H9 (cell line): Measurements from ENCODE around the gene RLF. TPM values are rescaled to one million over a fixed set of nuclear protein-coding genes. Genes with fewer than 3 reads are reported as not detected.

Experiments
- DNase-seq: peaks from one replicate; pipeline ENCODE4 v3.0.0-alpha.2; 2017
- H2AFZ ChIP-seq: one replicate; pipeline ENCODE4 v1.6.1; 2013; ENCODE audit warnings: mild to moderate bottlenecking, low read length, control low read depth, moderate library complexity
- H2AK5ac ChIP-seq: 2 replicates; pipeline ENCODE4 v1.6.1; 2013; ENCODE audit warnings: low read length, control low read depth, mixed read lengths; ENCODE audit not compliant: insufficient read length
- H2BK120ac ChIP-seq: one replicate; pipeline ENCODE4 v1.6.1; 2013; ENCODE audit warnings: low read depth, mild to moderate bottlenecking, low read length, control low read depth, inconsistent platforms; ENCODE audit not compliant: poor library complexity, severe bottlenecking
- H2BK12ac ChIP-seq: 2 replicates; pipeline ENCODE4 v1.6.1; 2013; ENCODE audit warnings: low read length, control low read depth, mixed read lengths, low read depth; ENCODE audit not compliant: insufficient read length
- H2BK15ac ChIP-seq: 2 replicates; pipeline ENCODE4 v1.6.1; 2013; ENCODE audit warnings: low read depth, low read length, control low read depth
- H2BK20ac ChIP-seq: one replicate; pipeline ENCODE4 v1.6.1; 2013; ENCODE audit warnings: low read depth, mild to moderate bottlenecking, low read length, control low read depth, inconsistent platforms; ENCODE audit not compliant: poor library complexity, severe bottlenecking
- H2BK5ac ChIP-seq: 2 replicates; pipeline ENCODE4 v1.6.1; 2013; ENCODE audit warnings: low read length, control low read depth, mixed read lengths; ENCODE audit not compliant: insufficient read length
- H3K14ac ChIP-seq: 2 replicates; pipeline ENCODE4 v1.6.1; 2013; ENCODE audit warnings: low read length, control low read depth; ENCODE audit not compliant: insufficient read depth
- H3K18ac ChIP-seq: 2 replicates; pipeline ENCODE4 v1.6.1; 2013; ENCODE audit warnings: low read depth, mild to moderate bottlenecking, mixed read lengths, low read length, control low read depth; ENCODE audit not compliant: insufficient read length
- H3K23ac ChIP-seq: 2 replicates; pipeline ENCODE4 v1.6.1; 2013; ENCODE audit warnings: low read length, control low read depth, mixed read lengths, low read depth; ENCODE audit not compliant: insufficient read length
- H3K23me2 ChIP-seq: 2 replicates; pipeline ENCODE4 v1.6.1; 2013; ENCODE audit warnings: low read depth, mild to moderate bottlenecking, mixed read lengths, low read length, control low read depth; ENCODE audit not compliant: insufficient read length, poor library complexity, severe bottlenecking
- H3K27ac ChIP-seq: 2 replicates; pipeline ENCODE4 v1.5.1; 2013; ENCODE audit warnings: low read length, control low read depth, mixed read lengths, low read depth; ENCODE audit not compliant: insufficient read length
- H3K27me3 ChIP-seq: 2 replicates; pipeline ENCODE4 v1.6.1; 2013; ENCODE audit warnings: low read length, control low read depth, inconsistent platforms; ENCODE audit not compliant: insufficient read depth
- H3K4ac ChIP-seq: 2 replicates; pipeline ENCODE4 v1.6.1; 2013; ENCODE audit warnings: low read depth, mild to moderate bottlenecking, control low read depth, inconsistent platforms, low read length, moderate library complexity
- H3K4me1 ChIP-seq: 2 replicates; pipeline ENCODE4 v1.6.1; 2013; ENCODE audit warnings: low read length, control low read depth, inconsistent platforms; ENCODE audit not compliant: insufficient read depth
- H3K4me2 ChIP-seq: 2 replicates; pipeline ENCODE4 v1.6.1; 2013; ENCODE audit warnings: low read length, control low read depth, mixed read lengths; ENCODE audit not compliant: insufficient read length, insufficient read depth
- H3K56ac ChIP-seq: 2 replicates; pipeline ENCODE4 v1.6.1; 2013; ENCODE audit warnings: low read depth, mild to moderate bottlenecking, mixed read lengths, low read length, control low read depth; ENCODE audit not compliant: insufficient read length
- H3K79me1 ChIP-seq: 2 replicates; pipeline ENCODE4 v1.6.1; 2013; ENCODE audit warnings: low read depth, mild to moderate bottlenecking, moderate library complexity, low read length, control low read depth, inconsistent platforms; ENCODE audit not compliant: insufficient read depth, poor library complexity, severe bottlenecking
- H3K79me2 ChIP-seq: 2 replicates; pipeline ENCODE4 v1.6.1; 2013; ENCODE audit warnings: low read length, control low read depth, inconsistent platforms; ENCODE audit not compliant: insufficient read depth
- H3K9ac ChIP-seq: 2 replicates; pipeline ENCODE4 v1.6.1; 2013; ENCODE audit warnings: low read length, control low read depth, mixed read lengths; ENCODE audit not compliant: insufficient read length; ENCODE audit errors: extremely low read depth
- H3K9me3 ChIP-seq: one replicate; pipeline ENCODE4 v1.6.1; 2013; ENCODE audit warnings: low read depth, low read length, inconsistent platforms; ENCODE audit not compliant: control insufficient read depth
- H3T11ph ChIP-seq: one replicate; pipeline ENCODE4 v1.6.1; 2013; ENCODE audit warnings: mild to moderate bottlenecking, low read length, control low read depth, inconsistent platforms
- H4K20me1 ChIP-seq: one replicate; pipeline ENCODE4 v1.6.1; 2013; ENCODE audit not compliant: control insufficient read depth, insufficient read length, insufficient read depth
- H4K5ac ChIP-seq: 2 replicates; pipeline ENCODE4 v1.6.1; 2013; ENCODE audit warnings: low read depth, mild to moderate bottlenecking, mixed read lengths, low read length, control low read depth; ENCODE audit not compliant: insufficient read length
- H4K8ac ChIP-seq: replicated peaks from 2 replicates; pipeline ENCODE4 v1.6.1; 2013; ENCODE audit warnings: low read length, control low read depth, mixed read lengths, low read depth; ENCODE audit not compliant: insufficient read length
- H4K91ac ChIP-seq: 2 replicates; pipeline ENCODE4 v1.6.1; 2013; ENCODE audit warnings: low read depth, mild to moderate bottlenecking, moderate library complexity, mixed read lengths, low read length, control low read depth; ENCODE audit not compliant: insufficient read length
- H3K27ac Mint-ChIP-seq, 3 experiments: 2 replicates in 2 of 3; 3 replicates in 1 of 3; pipeline ENCODE4 v1.8.0; 2020 to 2021; ENCODE audit warnings: mixed read lengths in 3 of 3, mild to moderate bottlenecking in 1 of 3, moderate library complexity in 1 of 3
- H3K27me3 Mint-ChIP-seq: 2 replicates; pipeline ENCODE4 v1.8.0; 2021; ENCODE audit warnings: low read depth, mild to moderate bottlenecking, moderate library complexity, mixed read lengths
- H3K36me3 Mint-ChIP-seq, 3 experiments: 2 replicates in 2 of 3; 3 replicates in 1 of 3; pipeline ENCODE4 v1.8.0; 2020 to 2021; ENCODE audit warnings: low read depth in 3 of 3, mixed read lengths in 3 of 3; ENCODE audit not compliant: insufficient read depth in 1 of 3
- H3K4me1 Mint-ChIP-seq, 2 experiments: 2 replicates each; pipeline ENCODE4 v1.8.0; 2020; ENCODE audit warnings: mixed read lengths in 2 of 2
- H3K4me3 Mint-ChIP-seq, 2 experiments: 2 replicates in 1 of 2; 3 replicates in 1 of 2; pipeline ENCODE4 v1.8.0; 2020 to 2021; ENCODE audit warnings: mild to moderate bottlenecking in 2 of 2, mixed read lengths in 2 of 2, moderate library complexity in 1 of 2
- H3K9me3 Mint-ChIP-seq, 2 experiments: 2 replicates in 1 of 2; 3 replicates in 1 of 2; pipeline ENCODE4 v1.8.0; 2020; ENCODE audit warnings: mild to moderate bottlenecking in 2 of 2, mixed read lengths in 2 of 2, moderate library complexity in 1 of 2
- total RNA-seq: library from RNA; stranded (reverse); gene quantifications from 2 replicates; pipeline ENCODE4 v1.2.1, GENCODE V29; 2021
- TF ChIP-seq, protein P1 (sequence below): fragments of 200-600 bp; sonication (generic); conservative IDR thresholded peaks from 3 replicates; pipeline ENCODE4 v1.8.0; 2021; ENCODE audit warnings: antibody characterized with exemption, mild to moderate bottlenecking

RLF gene
- total RNA-seq, 1 experiment from 2014 or later: 19.2 TPM

DNA sequence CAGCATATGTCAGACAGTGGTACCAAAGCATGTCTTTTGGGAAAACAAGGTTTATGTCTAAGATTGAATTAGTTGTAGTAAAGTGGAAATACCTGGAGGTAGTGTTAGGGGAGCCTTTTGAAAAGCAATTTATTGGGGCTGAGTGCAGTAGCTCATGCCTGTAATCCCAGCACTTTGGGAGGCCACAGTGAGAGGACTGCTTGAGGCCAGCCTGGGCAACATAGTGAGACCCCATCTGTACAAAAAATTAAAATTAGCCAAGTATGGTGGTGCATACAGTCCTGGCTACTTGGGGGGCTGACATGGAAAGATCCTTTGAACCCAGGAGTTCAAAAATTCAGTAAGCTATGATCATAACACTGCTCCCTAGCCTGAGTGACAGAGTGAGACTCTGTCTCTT is 104.1 kb downstream of the RLF start:
- H3K56ac ChIP-seq: no peak overlapping the region
- no peak overlapping the region for H2AFZ ChIP-seq
- Mint-ChIP-seq H3K9me3 (no peaks in the 10 kb centered on the region), H3K4me1 (no peaks in the 10 kb centered on the region), H3K36me3 (peaks cover 12 to 66% (median 50%) of the 10 kb centered on the region in 3 experiments; a peak in 6 of 7 replicates), H3K27ac (no peak overlapping the region), H3K27me3 (no peaks in the 10 kb centered on the region), H3K4me3 (no peak overlapping the region)
- H2BK15ac ChIP-seq: no peak overlapping the region
- no peak overlapping the region for H3K18ac ChIP-seq
- H2BK12ac ChIP-seq: no peak overlapping the region
- no peak overlapping the region for H3K14ac ChIP-seq
- H2BK20ac ChIP-seq: no peak overlapping the region
- no peaks in the 10 kb centered on the region for H3K23me2 ChIP-seq
- H3K23ac ChIP-seq: no peak overlapping the region
- no peaks in the 10 kb centered on the region for H3K79me1 ChIP-seq
- no peaks in the 10 kb centered on the region for H3K4me1 ChIP-seq
- no peak overlapping the region for H3K4me2 ChIP-seq
- no peak overlapping the region for H2BK5ac ChIP-seq
- H3K4ac ChIP-seq: no peak overlapping the region
- no peak for DNase-seq
- no peaks in the 10 kb centered on the region for H3K9me3 ChIP-seq
- H3K27ac ChIP-seq: no peak overlapping the region
- TF ChIP-seq, protein P1, sequence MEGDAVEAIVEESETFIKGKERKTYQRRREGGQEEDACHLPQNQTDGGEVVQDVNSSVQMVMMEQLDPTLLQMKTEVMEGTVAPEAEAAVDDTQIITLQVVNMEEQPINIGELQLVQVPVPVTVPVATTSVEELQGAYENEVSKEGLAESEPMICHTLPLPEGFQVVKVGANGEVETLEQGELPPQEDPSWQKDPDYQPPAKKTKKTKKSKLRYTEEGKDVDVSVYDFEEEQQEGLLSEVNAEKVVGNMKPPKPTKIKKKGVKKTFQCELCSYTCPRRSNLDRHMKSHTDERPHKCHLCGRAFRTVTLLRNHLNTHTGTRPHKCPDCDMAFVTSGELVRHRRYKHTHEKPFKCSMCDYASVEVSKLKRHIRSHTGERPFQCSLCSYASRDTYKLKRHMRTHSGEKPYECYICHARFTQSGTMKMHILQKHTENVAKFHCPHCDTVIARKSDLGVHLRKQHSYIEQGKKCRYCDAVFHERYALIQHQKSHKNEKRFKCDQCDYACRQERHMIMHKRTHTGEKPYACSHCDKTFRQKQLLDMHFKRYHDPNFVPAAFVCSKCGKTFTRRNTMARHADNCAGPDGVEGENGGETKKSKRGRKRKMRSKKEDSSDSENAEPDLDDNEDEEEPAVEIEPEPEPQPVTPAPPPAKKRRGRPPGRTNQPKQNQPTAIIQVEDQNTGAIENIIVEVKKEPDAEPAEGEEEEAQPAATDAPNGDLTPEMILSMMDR: no peak
- no peak overlapping the region for H3K9ac ChIP-seq
- no peak overlapping the region for H3T11ph ChIP-seq
- H3K79me2 ChIP-seq: no peaks in the 10 kb centered on the region
- H3K27me3 ChIP-seq: no peaks in the 10 kb centered on the region
- H4K20me1 ChIP-seq: no peaks in the 10 kb centered on the region
- no peak overlapping the region for H2BK120ac ChIP-seq
- H4K91ac ChIP-seq: no peak overlapping the region
- H2AK5ac ChIP-seq: no peak overlapping the region
- no peak overlapping the region for H4K5ac ChIP-seq
- H4K8ac ChIP-seq: no peak overlapping the region
